Gastroesophageal sphincter (tissue), 4 donors: ENCODE measurements around the gene RTN4RL1. TPM values are rescaled to one million over a fixed set of nuclear protein-coding genes. Genes with fewer than 3 reads are reported as not detected.

Experiments used
- ATAC-seq: fragments of 150-250 bp; one replicate; pipeline ENCODE4 v1.9.1; 2016; ENCODE audit warnings: mild to moderate bottlenecking, moderate library complexity
- H3K27ac ChIP-seq, 4 donors: fragments of 200-600 bp; sonication (generic) in 3 of 4; 1 replicate in 3 of 4; 2 replicates in 1 of 4; pipeline ENCODE4 v1.5.1; 2016 to 2019
- H3K27me3 ChIP-seq: fragments of 200-600 bp; sonication (generic); one replicate; pipeline ENCODE4 v1.5.1; 2019
- H3K36me3 ChIP-seq, 2 donors: fragments of 200-600 bp; sonication (generic); one replicate each; pipeline ENCODE4 v1.5.1; 2019; ENCODE audit warnings: control low read depth in 1 of 2
- H3K4me1 ChIP-seq, 3 donors: fragments of 200-600 bp; sonication (generic); 1 replicate in 2 of 3; 2 replicates in 1 of 3; pipeline ENCODE4 v1.5.1; 2016 to 2019; ENCODE audit warnings: control low read depth in 2 of 3
- H3K4me3 ChIP-seq, 2 donors: fragments of 200-600 bp; sonication (generic); one replicate each; pipeline ENCODE4 v1.5.1; 2019; ENCODE audit warnings: mild to moderate bottlenecking in 1 of 2, moderate library complexity in 1 of 2
- H3K9me3 ChIP-seq, 3 donors: fragments of 200-600 bp; sonication (generic); one replicate each; pipeline ENCODE4 v1.5.1; 2017 to 2019; ENCODE audit warnings: control low read depth in 2 of 3
- EP300 ChIP-seq: sonication (generic); formaldehyde crosslinking; IDR thresholded peaks from one replicate; pipeline ENCODE4 v1.6.1; 2017; ENCODE audit warnings: antibody characterized with exemption, mild to moderate bottlenecking
- POLR2A ChIP-seq, 2 donors: fragments of 450-650 bp; IDR thresholded peaks; one replicate each; pipeline ENCODE4 v1.6.1; 2017; ENCODE audit warnings: antibody characterized with exemption in 2 of 2, mild to moderate bottlenecking in 2 of 2, moderate library complexity in 1 of 2
- POLR2AphosphoS5 ChIP-seq: sonication (generic); formaldehyde crosslinking; IDR thresholded peaks from one replicate; pipeline ENCODE4 v1.6.1; 2017; ENCODE audit warnings: antibody characterized with exemption
- WGBS, 2 donors: methylation state at CpG; one replicate each; pipeline ENCODE4 v1.1.5; 2018; ENCODE audit warnings: low coverage in 1 of 2; 5-methylcytosine and 5-hydroxymethylcytosine counted together
- total RNA-seq, 4 donors: library from RNA; depleted of rRNA; stranded (reverse); fragments of >200 nt; gene quantifications; one replicate each; pipeline ENCODE4 v1.1.0, GENCODE V29; 2016
- TF ChIP-seq, protein P1 (sequence below), 4 experiments: fragments of 200-600 bp in 2 of 4; fragments of 450-650 bp in 2 of 4; sonication (generic) in 1 of 4; IDR thresholded peaks; one replicate each; pipeline ENCODE4 v1.5.1; 2017 to 2019; ENCODE audit warnings: antibody characterized with exemption in 4 of 4, mild to moderate bottlenecking in 2 of 4, moderate library complexity in 2 of 4

RTN4RL1 gene
- total RNA-seq, 4 donors from 2014 or later = 0.58 to 0.81 (median 0.72) TPM; not detected in 1

DNA sequence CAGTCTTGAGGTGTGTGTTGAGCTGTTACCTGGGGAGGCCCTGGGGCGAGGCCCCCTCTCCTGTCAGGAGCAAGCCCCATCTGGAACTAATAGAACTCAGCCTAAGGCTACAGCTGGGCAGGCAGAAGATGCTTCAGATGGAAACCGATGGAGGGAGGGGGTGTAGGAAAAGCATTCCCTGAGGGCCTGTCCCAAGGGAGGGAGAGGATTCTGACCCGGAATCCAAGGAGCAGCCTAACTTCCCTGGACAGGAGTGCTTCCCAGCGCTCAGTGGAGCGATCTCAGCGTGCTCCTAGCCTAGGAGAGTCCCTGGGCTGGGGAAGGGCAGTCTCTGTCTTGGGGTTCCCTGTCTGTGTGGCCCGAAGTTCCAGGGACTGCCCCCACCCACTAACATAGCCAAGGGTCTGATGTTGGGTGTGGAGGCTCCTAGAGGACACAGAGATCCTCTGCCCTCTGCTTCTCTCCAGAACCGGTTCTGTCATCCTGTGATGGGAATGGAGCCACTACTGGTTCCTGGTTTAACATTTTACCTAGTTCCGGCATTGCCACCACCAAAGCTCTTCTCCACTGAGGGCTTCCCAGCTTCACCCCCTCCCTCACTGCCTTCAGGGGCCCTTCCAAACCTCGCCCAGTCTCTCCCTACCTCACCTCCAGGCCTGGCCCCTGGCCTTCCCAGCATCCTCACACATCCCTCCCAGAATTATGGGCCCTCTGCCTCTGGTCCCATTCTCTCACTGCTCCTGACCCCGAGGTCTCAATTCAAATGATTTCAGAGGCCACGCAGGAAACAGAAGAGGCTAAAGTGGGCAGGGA lies 58.7 kb downstream of the RTN4RL1 start:
- H3K27ac ChIP-seq = no peak overlapping the region
- no peaks in the 10 kb centered on the region for H3K4me1 ChIP-seq
- WGBS, 2 donors = 30 to 60% methylated on average over 2 to 3 of the region's 12 CpGs
- peaks cover 0 to 5% (median 0%) of the 10 kb centered on the region in 3 donors for H3K9me3 ChIP-seq
- no peak for ATAC-seq
- TF ChIP-seq, protein P1, sequence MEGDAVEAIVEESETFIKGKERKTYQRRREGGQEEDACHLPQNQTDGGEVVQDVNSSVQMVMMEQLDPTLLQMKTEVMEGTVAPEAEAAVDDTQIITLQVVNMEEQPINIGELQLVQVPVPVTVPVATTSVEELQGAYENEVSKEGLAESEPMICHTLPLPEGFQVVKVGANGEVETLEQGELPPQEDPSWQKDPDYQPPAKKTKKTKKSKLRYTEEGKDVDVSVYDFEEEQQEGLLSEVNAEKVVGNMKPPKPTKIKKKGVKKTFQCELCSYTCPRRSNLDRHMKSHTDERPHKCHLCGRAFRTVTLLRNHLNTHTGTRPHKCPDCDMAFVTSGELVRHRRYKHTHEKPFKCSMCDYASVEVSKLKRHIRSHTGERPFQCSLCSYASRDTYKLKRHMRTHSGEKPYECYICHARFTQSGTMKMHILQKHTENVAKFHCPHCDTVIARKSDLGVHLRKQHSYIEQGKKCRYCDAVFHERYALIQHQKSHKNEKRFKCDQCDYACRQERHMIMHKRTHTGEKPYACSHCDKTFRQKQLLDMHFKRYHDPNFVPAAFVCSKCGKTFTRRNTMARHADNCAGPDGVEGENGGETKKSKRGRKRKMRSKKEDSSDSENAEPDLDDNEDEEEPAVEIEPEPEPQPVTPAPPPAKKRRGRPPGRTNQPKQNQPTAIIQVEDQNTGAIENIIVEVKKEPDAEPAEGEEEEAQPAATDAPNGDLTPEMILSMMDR (IDR thresholded peaks at IDR 0.05) = no peak
- TF ChIP-seq POLR2AphosphoS5 (no peak), EP300 (no peak), POLR2A (IDR thresholded peaks at IDR 0.05) (no peak)
- H3K4me3 ChIP-seq = no peak overlapping the region
- peaks cover 39% of the 10 kb centered on the region for H3K27me3 ChIP-seq
- H3K36me3 ChIP-seq = no peaks in the 10 kb centered on the region

DNA sequence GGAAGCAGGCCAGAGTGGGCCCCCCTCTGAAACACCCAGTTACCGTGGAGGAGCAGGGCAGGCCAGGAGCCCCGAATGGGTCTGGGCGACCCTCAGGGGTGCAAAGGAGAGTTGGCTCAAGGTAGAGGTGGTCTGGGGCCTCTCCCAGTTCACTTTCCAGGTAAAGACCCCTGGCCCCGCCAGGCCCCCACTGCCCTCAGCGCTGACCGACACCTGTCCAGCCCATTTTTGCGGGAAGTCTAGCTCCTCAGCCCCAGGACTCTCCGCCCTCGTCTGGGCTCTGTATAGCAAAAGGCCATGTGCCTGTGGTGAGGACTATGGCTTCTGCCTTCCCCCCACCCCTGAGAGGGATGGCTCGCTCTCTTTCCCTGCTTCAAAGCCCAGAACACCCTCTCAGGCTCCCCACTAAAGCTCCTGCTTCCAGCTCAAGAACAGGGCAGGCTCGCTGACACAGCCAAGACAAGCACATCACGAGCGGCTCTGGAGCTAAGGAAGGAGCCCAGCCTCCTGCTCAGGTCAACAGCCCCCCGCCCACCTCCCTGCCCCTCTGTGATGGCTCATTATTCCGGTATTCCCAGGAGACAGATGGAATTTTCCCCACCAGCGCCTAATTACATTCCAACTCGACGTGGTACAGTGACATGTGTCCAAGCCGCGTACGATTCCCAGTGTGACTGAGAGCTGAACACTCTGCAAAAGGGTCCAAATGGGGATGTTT lies 59.4 kb downstream of the RTN4RL1 start:
- Histone ChIP-seq H3K4me1 (peaks cover 0 to 6% (median 0%) of the 10 kb centered on the region in 3 donors), H3K36me3 (no peaks in the 10 kb centered on the region), H3K27ac (no peak overlapping the region), H3K27me3 (peaks cover 36% of the 10 kb centered on the region), H3K4me3 (no peak overlapping the region), H3K9me3 (peaks cover 0 to 5% (median 0%) of the 10 kb centered on the region in 3 donors)
- 85% methylated on average over 8 of the region's 21 CpGs; no CpG with 5 or more reads in 1 of the 2 donors for WGBS, 2 donors
- no peak for ATAC-seq
- TF ChIP-seq POLR2A (IDR thresholded peaks at IDR 0.05) = no peak
- no peak for TF ChIP-seq EP300
- TF ChIP-seq POLR2AphosphoS5 = no peak
- TF ChIP-seq, protein P1 (IDR thresholded peaks at IDR 0.05) = no peak

DNA sequence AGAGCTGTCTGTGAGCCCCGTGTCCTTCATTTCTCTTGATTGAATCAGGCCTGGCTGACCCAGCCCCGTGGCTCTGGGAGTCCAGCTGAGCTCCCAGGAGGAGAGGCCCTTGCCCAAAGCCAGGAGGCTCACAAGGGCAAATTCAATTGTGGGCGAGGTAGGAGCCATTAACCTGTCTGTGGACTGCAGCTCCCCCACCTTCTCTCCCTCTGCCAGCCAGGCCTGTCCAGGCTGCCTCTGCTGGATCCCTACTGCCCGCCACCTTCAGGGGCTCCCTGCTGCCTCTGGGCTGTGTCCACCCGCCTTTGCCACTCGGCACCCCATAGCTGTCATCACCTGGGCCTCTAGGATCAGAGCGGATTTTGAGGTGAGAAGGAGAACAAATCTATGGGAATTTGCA lies 61.9 kb downstream of the RTN4RL1 start:
- TF ChIP-seq, protein P1 (IDR thresholded peaks at IDR 0.05) = no peak
- TF ChIP-seq EP300 (no peak), POLR2A (IDR thresholded peaks at IDR 0.05) (no peak), POLR2AphosphoS5 (no peak)
- Histone ChIP-seq H3K9me3 (no peaks in the 10 kb centered on the region), H3K36me3 (no peaks in the 10 kb centered on the region), H3K27ac (no peak overlapping the region), H3K4me1 (peaks cover 0 to 13% (median 0%) of the 10 kb centered on the region in 3 donors), H3K4me3 (no peak overlapping the region), H3K27me3 (peaks cover 11% of the 10 kb centered on the region)
- ATAC-seq = no peak
- WGBS, 2 donors = 100% methylated on average over 1 of the region's 7 CpGs; no CpG with 5 or more reads in 1 of the 2 donors

DNA sequence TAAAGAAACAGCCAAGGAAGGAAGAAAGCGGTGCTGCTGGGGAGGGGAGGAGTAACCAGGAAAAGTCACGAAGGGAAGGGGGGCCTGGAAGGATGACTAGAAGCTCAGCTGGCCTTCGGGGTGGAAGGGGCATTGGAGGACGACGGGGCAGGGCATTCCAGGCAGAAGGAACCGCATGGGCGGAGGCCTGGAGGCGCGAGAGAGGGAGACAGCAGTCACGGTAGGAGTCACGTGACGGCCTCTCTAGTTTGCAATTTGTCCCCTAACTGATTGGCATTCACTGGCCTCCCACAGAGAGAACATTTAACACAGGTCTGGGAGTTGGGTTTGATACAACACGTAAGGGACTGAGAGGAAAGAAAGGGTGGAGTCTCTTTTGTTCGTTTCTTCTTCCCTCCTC lies 63.9 kb downstream of the RTN4RL1 start:
- no peak for TF ChIP-seq POLR2A (IDR thresholded peaks at IDR 0.05)
- no peak for TF ChIP-seq POLR2AphosphoS5
- TF ChIP-seq, protein P1 (IDR thresholded peaks at IDR 0.05) = no peak
- TF ChIP-seq EP300 = no peak
- no peaks in the 10 kb centered on the region for H3K9me3 ChIP-seq
- ATAC-seq = no peak
- 75 to 90% methylated on average over 11 to 12 of the region's 14 CpGs for WGBS, 2 donors
- no peak overlapping the region for H3K4me3 ChIP-seq
- H3K36me3 ChIP-seq = no peaks in the 10 kb centered on the region
- peaks cover 0 to 13% (median 0%) of the 10 kb centered on the region in 3 donors for H3K4me1 ChIP-seq
- H3K27me3 ChIP-seq = no peaks in the 10 kb centered on the region
- H3K27ac ChIP-seq = no peak overlapping the region
